ENCODE measurements around the gene ASB16. TPM values are rescaled to one million over a fixed set of nuclear protein-coding genes. Genes with fewer than 3 reads are reported as not detected.

The ASB16 gene
- total and polyA plus RNA-seq, 9 of the 15 experiments (the other 6 are each of a cell fraction or from before 2014, with no cell fraction given): 0.03 to 0.07 TPM; not detected in 7

GRCh38 chr17:44186307-44187130, 16.0 kb downstream of the ASB16 start, which contains the start of gene TMUB2 (continued):
- TF ChIP-seq CREB3L1 (IDR thresholded peaks at IDR 0.05; ENCODE audit: borderline replicate concordance, low read depth): peak; percentile 47; the same call in 1 of the 2 replicates
- no peak for TF ChIP-seq XRCC5 (IDR thresholded peaks at IDR 0.05; ENCODE audit: low read depth, low read length)
- no peak for TF ChIP-seq HDAC8 (tag; IDR thresholded peaks at IDR 0.05)
- TF ChIP-seq TBP (optimal IDR thresholded peaks at IDR 0.05; ENCODE audit: low read depth, low read length): peak; percentile 77
- TF ChIP-seq REST (IDR thresholded peaks at IDR 0.05; ENCODE audit: borderline replicate concordance): peak; percentile 52; the same call in 1 of the 2 replicates
- TF ChIP-seq REST (CRISPR knock-in tag; IDR thresholded peaks at IDR 0.05; ENCODE audit: low read depth): no peak
- peak; percentile 34; the same call in 1 of the 2 replicates for TF ChIP-seq ARID1B (IDR thresholded peaks at IDR 0.05)
- TF ChIP-seq ZNF143 (CRISPR knock-in tag; IDR thresholded peaks at IDR 0.05): peak; percentile 63
- TF ChIP-seq SP1 (CRISPR knock-in tag; IDR thresholded peaks at IDR 0.05): peak; percentile 97
- peak; percentile 63; the same call in 1 of the 2 replicates for TF ChIP-seq SMARCA4 (IDR thresholded peaks at IDR 0.05)
- TF ChIP-seq CBX3 (IDR thresholded peaks at IDR 0.05; ENCODE audit: borderline replicate concordance in 1 of 2, low read length in 2 of 2): 0 out of 3 replicates have a peak, but pooled peaks of 1 of the 2 experiments have one; percentile 9
- no peak for TF ChIP-seq CLOCK (CRISPR knock-in tag; IDR thresholded peaks at IDR 0.05; ENCODE audit: borderline replicate concordance)
- TF ChIP-seq CBX1 (IDR thresholded peaks at IDR 0.05; ENCODE audit: low read depth): 0 out of 2 replicates have a peak, but pooled peaks have one; percentile 20
- TF ChIP-seq ESRRA (IDR thresholded peaks at IDR 0.05; ENCODE audit: borderline replicate concordance, low read depth): peak; percentile 46
